Eye (tissue), 1 donor: Measurements from ENCODE around the gene SLC2A4.

Source experiments
- DNase-seq: peaks from one replicate; pipeline ENCODE4 v3.0.0-alpha.2; 2015

Gene SLC2A4

DNA sequence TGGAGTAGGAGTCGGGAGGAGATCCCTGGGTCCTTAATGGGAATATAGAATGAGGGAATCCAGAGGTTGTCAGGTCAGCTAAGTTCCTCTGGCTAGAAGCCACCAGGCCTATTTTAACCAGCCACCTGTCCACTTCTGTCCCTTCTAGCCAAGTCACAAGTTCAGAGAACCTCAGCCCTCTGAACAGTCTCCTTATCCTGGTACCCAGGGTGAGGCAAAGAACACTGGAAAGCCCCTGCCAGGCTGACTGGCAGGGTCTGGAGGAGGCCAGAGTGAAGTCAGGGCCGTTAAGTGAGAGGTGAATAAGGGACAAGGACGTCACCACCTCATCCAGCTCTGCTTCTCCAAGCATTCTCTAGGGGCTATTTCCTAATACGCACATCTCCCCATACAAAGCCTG is 32.7 kb upstream of the SLC2A4 start:
- no peak for DNase-seq

DNA sequence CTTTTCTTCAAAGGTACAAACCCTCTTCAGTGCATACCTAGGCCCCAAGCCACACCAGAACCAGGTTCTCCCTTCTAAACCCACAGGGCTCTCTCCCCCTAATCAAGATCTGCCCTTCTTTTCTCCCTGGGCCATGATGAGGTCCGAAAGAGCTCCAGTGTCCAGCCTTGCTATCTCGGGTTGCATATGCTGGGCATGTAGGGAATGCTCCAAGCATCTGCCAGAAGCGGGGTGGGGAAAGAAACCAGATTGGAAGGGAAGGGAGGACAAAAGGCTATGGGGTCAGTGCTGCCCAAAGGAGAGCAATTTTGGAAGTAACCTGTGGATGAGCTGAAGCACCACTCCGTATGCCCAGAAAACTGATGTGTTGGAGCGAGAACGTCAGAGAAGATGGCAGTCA is 32.3 kb upstream of the SLC2A4 start:
- no peak for DNase-seq

DNA sequence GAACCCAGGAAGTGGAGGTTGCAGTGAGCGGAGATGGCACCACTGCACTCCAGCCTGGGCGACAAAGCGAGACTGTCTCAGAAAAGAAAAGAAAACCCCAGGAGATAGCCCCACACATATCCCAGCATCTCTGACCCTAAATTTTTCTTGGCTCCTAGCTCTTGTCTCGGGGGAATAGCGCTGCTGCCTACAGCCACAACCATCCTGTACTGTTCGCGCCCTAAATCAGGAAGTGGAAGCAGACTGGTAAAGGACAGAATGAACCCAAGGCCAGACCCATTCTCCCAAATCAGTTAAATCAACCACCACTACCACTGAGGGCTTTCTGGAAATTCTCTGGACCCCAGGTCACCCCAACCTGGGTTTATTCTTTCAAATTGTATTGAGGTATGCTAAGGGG is 31.7 kb upstream of the SLC2A4 start:
- DNase-seq, result no peak

DNA sequence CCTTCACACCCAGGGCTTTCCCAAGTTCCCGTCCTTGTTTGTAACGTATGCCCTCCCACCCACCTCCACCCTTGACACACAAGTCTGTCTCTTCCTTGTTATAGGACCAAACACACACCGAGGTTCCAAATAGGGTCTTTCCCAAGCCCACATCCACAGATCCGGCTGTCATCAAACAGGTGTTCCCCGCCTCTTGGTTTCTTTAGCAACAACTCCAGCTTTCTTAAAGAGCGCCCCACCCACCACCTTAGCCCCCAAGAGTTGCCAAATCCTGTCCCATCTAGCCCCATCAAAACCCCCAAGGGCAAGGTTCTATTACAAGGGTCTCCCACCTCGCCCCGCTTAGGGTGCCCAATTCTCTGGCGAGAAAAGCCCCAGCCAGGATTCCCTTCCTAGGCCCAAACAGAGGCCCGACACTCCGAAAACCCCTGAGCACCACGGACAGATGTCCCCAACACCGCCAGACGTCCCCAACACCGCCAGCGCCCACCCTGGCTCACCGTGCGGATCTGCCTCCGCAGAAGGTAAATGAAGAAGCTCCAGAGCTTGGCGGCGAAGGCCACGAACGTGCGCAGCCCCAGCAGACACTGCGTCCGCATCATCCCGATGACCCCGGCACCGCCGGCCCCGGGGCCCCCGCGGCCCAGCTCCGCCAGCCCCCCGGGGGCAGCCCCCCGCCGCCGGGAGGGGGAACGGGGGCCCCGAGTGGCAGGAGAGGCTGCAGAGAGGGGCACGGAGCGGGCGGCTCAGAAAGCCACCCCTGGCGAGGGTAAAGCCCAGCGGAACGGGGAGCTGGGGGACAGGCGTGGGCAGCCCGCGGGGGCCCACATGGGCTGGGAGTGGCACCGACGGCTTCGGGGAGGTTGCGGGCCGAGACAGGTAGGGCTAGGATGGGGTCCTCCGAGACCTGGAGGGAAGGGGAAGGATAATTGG is 30.6 kb upstream of the SLC2A4 start:
- peak; percentile 27 for DNase-seq

DNA sequence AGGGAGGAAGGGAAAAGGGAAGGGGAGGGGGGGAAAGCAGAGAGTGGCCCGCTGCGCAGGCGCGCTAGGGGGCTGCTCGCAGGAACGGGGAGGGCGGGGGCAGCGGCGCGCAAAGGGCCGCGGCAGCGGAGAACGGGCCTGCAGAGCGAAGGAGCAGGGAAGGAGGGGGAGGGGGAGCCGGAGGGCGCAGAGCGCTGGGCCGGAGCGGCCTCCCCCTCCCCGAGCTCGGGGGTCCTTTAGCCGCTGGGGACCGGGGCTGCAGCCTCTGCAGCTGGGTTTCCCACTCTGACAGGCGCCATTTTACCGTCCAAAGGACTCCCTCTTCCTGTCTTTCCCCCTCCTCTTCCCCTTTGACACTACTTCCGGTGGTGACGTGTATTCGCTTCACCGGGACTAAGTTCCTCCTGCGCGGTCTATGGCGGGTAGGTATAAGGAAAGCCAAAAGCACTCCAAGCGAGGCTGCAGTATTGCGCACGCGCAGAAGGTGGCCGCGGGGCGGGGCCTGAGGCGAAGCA is 29.8 kb upstream of the SLC2A4 start, which contains the start of gene CTDNEP1:
Gene CTDNEP1 (minus strand): TSS at position 74 of the 515 bp plus-strand sequence. CDS start 438 bp downstream, outside the sequence.
- peak; percentile 100 for DNase-seq

DNA sequence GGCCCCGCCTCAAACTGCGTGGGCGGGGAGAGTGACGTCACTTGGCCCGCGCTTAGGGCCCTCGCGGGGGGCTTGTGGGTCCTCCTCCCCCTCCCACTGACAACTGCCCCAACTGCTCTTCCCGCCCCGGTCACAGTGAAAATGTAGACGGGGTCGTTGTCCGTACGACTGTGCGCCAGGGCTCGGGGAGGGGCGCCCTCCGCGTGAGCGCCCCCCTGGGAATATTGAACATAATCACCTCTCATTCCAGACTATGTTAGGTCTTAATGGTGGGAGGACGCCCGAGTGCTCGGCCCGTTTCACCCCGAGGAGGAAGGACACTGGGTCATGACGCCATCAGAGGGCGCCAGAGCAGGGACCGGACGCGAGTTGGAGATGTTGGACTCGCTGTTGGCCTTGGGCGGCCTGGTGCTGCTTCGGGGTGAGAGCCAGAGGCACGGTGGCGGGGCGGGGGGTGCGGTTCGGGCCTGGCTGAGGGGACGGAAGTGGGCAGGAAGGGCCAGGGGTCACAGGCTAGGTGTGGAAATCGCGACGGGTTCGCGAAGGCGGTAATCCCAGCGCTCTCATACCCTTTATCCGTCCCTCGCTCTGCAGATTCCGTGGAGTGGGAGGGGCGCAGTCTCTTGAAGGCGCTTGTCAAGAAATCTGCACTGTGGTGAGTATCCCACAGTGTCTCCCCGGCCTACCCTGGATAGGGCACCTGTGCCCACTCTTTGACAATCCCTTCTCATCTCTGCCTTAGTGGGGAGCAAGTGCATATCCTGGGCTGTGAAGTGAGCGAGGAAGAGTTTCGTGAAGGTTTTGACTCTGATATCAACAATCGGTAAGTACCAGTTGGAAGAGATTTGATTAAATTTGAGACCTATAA is 29.1 kb upstream of the SLC2A4 start, which contains the start of gene ELP5:
Gene ELP5 (plus strand): TSS at position 40 of the 868 bp plus-strand sequence. CDS start 336 bp downstream, at position 376.
- DNase-seq, result peak; percentile 98

DNA sequence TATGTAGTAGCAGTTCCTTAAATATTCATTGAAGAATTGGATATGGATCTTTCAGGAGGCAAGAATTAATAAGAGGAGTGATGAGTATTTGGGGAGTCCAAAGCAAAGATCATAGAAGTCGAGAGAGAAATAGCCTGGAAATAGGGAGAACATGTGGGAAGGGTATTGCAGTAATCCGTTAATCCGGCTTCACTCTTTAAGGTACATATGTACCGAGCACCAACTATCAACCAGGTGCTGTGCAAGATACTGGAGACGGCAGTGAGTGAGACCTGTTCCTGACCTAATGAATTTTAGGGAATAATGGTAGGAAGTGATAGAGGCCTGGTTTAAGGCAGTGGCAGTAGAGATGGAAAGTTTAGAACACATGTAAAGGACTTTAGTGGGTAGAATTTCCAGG is 28.4 kb upstream of the SLC2A4 start:
- no peak for DNase-seq

DNA sequence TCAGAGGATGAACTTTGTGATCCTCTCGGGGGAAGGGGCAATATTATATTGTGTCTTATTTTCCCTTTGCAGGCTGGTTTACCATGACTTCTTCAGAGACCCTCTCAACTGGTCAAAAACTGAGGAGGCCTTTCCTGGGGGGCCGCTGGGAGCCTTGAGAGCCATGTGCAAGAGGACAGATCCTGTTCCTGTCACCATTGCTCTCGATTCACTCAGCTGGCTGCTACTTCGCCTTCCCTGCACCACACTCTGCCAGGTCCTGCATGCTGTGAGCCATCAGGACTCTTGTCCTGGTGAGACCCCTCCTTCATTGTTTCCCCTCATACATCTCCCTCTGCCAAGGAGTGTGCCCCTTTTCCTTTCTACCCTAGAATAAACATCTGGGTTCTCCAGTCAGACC is 27.0 kb upstream of the SLC2A4 start:
- DNase-seq, result no peak

DNA sequence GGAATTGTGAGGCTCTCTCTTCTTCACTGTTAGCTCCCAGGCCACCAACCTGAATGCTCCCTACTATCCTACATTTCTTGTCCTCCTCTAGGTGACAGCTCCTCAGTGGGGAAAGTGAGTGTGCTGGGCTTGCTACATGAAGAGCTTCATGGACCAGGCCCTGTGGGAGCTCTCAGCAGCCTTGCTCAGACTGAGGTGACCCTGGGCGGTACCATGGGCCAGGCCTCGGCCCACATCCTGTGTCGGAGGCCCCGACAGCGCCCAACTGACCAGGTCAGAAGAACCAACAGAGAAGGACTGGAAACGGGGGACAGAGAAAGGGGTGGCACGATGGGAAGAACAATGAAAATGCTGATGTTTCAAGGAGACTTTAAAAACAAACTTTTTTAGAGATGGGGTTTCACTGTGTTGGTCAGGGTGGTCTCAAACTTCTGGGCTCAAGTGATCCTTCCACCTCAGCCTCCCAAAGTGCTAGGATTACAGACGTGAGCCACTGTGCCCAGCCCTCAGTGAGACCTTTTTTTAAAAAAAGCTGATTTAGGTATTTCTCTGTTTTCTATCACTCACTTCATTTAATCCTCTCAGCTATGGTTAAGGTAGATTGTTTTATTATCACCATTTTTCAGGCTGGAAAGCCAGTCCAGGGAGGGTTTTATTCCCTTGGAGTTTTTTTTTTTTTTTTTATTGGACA is 24.6 kb upstream of the SLC2A4 start:
- no peak for DNase-seq

DNA sequence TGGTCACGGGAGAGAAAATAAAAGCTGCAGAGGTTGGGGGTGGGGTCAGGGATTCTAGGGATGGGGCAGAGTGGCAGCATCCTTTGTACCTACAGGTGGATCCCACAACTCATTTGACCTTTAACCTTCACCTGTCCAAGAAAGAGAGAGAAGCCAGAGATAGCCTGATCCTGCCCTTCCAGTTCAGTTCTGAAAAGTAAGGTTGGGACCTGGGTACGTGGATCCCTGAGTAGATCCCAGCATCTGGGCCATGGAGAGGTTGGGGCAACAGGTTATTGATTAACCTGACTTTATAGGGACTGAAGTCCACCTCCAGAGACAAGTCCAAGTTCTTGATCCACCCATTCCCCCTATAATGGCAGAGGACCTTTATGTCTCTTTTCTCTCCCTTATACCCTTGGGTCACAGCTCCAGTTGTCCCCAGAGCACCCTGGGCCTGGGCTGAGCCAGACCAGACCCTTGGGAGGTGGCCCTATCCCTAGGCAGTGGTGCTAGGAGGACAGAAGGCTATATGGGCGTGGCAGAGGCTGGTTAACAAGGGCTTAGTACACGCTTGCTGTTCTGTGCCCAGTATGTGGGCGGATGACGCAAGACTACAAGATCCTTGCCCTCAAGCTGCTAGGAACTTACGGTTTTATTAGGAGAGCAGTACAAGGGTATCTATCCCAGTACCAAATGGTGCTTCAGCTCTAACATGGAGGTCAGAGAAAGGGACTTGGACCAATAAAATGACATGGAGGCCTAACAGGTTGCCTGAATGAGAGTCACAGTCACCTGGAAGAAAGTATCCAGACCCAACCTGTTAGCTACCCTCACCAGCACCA is 22.6 kb upstream of the SLC2A4 start:
- DNase-seq, result no peak

DNA sequence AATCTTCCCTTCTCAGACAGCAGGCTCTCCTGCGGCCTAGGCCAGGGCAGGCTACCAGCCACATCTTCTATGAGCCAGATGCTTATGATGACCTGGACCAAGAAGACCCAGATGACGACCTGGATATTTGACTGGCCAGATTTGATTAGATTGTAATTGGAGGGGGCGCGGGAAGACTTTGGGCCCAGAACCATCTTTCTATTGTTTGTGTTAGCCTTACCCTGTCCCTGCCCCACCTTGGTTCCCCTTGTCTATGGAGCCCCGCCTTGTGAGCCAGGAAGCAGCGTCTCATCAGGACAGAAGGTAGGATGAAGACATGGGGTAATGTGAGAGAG is 22.0 kb upstream of the SLC2A4 start:
- DNase-seq, result no peak

DNA sequence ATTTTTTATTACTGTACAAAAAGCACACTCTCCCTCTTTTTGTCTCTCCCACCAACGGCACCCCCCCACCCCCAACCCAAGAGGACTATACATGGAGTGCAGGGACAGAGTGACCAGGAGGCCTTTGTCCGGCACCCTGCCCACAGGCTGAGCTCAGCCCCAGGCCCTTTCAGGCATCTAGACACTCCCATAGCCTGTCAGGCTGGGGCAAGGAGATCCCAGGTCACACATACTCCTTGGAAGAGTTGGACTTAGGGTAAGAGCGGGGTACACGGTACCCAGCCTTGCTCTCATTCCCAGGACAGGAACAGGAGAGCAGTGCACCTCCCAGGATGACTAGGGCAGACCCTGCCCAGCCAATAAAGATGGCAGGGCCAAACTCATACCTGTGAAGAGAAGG is 21.4 kb upstream of the SLC2A4 start:
- DNase-seq, result no peak

DNA sequence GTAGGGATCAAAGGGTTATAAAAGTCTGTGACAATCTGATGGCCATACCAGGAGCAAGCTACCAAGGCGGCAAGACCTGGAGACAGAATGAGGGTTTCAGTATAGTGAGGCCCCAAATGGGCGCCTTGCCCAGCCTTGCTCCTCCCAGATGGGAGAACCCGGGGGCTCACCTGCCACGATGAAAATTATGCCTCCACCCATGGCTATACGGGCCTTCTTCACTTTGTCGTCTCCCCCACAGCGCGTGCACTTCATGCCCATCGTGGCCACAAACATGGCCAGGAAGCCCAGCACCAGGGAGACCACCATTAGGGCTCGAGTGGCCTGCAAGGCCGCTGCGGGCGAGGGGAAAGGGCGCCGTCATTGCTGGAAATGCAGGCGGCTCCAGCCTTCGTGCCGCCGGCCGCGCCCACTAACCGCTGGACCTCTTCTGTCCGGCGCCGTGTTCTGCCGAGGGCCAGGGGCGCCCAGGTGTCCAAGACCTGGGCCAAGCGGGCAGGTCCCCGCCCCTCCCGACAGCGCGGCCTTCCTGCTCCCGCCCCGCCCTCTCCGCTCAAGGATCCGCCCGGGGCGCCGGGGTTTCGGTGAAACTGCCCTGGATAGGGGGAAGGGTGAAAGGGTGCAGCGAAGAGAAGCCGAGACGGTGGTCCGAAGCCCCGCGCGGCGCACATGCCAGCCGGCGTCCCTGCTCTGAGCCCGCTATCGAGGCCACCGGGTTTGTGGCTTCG is 20.7 kb upstream of the SLC2A4 start:
- DNase-seq, result peak; percentile 61

DNA sequence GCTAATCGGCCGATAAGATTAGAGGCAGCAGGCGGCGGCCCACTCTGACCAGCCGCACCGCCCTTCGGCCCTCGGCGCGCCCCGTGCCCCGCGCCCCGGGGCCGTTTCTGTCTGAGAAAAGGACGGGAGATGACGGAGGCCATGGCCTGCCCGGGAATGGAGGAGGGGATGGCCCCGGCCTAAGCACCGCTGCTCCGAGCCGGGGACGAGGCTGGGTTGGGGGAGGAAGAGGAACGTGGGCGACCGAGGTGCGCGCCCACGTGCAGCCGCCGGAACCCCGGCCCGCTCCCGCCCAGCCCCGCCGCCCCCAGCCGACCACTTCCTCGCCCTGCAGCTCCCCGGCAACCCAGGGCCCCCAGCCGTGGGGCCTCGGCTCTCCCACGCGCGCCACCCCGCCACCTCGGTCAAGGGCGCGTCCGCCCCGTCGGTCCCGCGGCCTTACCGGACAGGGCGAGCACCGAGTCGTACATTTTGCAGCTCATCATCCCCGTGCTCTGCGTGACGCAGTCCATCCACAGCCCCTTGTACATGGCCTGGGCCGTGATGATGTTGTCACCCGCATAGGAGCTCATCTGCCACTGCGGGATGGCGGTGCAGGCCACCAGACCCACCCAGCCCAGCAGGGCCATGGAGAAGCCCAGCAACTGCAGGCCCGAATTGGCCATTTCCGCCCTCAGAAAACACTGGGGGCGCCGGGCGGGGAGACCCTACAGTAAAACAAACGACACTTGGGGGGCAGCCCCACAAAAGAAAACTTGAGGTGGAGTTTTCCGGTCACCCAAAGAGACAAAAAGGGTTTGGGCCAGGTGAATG is 19.9 kb upstream of the SLC2A4 start:
- peak; percentile 29 for DNase-seq

DNA sequence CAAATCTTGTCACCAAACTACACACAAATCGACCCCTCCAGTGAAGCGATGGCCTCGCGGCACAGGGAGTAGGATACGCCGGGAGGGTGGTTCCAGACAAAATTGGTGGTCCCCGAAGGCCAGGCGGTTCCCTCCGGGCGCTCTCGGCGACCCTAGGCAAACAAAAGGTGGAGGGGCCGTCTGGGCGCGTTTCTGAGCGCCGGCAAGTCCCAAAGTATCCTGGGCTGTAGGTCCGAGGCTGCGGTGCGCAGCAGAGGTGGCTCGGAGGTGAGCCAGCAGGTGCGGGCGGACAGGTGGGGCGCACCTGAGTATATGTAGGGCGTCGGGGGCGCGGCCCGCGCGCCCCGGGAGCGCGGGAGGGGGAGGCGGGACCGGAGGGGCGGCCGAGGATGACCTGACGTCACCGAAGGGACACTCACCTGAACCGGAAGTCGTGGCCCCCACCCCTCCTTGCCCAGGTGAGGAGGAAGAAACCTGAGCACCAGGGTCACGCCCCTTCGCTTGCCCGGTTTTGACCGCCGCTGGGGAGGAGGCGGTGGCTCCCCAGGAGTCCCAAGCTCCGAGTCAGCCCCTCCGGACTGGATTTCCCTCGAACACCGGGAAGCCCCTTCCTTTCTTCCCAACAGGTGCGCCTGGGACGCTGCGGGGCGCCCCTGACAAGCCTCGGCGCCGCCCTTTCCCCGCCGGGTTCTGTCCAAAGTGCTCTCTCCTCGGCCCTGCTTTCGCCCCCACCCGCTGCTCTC is 19.2 kb upstream of the SLC2A4 start, which contains the start of gene CLDN7:
Gene CLDN7 (minus strand): TSS at position 287 of the 743 bp plus-strand sequence. CDS start 435 bp downstream, outside the sequence.
- no peak for DNase-seq

DNA sequence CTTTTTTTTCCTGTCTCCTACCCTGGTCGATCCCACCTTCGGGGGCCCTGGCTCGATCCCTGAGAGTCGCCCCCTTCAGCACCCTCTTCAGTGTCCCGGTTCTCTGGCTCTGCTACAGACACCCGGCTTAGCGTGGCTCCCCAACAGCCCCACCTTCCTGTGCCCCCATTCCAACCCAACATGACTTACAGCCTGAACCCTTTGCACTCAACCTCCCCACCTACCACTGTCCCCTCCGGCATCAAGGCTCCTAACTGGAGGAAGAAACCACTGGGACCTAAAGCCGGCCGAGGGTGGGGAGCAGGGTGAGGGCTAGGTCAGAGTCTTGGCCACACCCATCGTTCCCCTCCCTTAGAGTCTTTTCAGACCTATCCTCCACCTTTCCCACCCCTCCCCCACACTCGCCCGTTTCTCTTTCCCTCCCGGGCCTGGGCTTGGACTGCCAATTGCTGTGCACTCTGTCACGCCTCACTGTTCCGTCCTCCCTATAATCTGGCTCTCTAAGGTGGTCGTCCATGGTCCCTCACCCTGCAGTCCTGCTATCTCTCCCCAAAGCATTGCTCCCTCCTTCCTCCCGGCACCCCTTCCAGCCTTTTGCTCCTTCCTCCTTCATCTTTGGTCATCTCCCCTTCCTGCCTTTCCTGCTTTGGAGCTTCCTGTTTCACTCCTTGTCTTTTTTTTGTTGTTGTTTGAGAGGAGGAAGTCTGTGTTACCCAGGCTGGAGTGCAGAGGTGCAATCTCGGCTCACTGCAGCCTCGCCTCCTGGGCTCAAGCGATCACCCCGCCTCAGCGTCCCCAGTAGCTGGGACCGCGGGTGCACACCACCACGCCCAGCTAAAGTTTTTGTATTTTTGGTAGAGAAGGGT is 18.4 kb upstream of the SLC2A4 start:
- peak; percentile 29 for DNase-seq

DNA sequence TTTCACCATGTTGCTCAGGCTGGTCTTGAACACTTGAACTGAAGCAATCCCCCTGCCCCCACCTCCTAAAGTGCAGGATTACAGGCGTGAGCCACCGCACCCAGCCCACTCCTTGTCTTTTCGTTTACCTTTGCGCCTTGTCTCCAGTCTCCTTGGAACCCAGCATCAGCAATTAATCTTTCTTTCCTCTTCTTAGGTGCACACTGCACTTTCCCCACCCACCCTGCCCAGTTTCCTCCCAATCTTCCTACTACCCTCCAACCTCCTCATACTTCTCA is 17.8 kb upstream of the SLC2A4 start:
- DNase-seq, result no peak

DNA sequence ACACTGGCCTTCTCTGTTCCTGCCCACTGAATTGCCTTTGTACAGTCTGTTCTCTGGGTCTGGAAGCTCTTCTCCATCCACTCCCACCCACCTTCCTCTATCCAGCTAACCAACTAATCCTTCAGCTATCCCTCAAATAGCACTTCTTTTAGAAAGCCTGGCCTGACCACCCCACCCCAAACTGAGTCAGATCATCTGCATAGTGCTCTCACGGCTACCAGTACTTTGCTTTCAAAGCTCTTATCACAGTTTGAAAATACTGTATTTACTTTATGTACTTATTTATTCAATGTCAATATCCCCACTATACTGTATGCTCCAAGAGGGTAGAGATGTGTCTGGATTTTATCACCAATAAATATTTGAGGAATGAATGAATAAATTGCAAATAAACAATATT is 14.7 kb upstream of the SLC2A4 start:
- no peak for DNase-seq

DNA sequence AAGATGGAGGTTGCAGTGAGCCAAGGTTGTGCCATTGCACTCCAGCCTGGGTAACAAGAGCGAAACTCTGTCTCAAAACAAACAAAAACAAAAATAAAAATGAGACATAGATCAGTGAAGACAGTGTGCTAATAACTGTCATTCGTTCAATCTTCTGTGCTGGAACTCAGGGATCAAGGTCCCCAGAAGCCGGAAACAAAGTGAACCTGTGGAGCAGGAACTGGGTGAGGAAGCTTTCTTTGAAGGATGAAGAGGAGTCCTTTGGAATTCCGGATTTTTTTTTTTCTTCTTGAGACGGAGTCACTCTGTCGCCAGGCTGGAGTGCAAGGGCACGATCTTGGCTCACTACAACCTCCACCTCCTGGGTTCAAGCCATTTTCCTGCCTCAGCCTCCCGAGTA is 2.1 kb upstream of the SLC2A4 start:
- DNase-seq, result no peak
